GM18519 (cell line): Measurements from ENCODE around the gene BCAS3.

ENCODE experiments used
- ATAC-seq: cut with Tn5 transposase; IDR thresholded peaks from one replicate; pipeline ENCODE4 v1.9.1; 2021; ENCODE audit warnings: mild to moderate bottlenecking, moderate library complexity; ENCODE audit not compliant: unreplicated experiment, low FRiP score

The BCAS3 gene

DNA sequence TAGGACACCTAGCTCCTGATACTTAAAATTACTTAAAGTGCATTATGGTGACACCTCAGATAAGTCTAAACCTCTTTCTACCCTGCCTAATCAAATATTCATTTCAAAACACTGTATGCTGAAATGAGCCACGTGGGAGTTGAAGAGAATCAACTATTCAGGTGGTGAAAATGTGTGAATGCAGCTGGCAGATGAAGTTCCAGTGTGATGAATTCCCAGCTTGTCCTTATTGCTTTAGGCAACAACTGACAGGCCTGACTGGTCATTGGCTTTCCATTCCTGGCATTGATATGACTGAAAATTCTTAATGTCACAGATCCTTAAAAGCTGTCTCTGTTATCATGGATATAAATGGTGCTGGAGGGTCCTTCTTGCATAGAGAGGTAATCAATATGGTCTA lies 420.1 kb downstream of the BCAS3 start:
- no peak for ATAC-seq

GRCh38 chr17:61106354-61106753 lies 428.7 kb downstream of the BCAS3 start:
- no peak for ATAC-seq

- ATAC-seq = no peak
Observed at GRCh38 chr17:61116577-61116976, 438.9 kb downstream of the BCAS3 start.

GRCh38 chr17:61117983-61118382 lies 440.3 kb downstream of the BCAS3 start:
- ATAC-seq = no peak

GRCh38 chr17:61118871-61119270 lies 441.2 kb downstream of the BCAS3 start:
- ATAC-seq = no peak

- ATAC-seq = no peak
Observed at GRCh38 chr17:61122326-61122913, 444.8 kb downstream of the BCAS3 start.

DNA sequence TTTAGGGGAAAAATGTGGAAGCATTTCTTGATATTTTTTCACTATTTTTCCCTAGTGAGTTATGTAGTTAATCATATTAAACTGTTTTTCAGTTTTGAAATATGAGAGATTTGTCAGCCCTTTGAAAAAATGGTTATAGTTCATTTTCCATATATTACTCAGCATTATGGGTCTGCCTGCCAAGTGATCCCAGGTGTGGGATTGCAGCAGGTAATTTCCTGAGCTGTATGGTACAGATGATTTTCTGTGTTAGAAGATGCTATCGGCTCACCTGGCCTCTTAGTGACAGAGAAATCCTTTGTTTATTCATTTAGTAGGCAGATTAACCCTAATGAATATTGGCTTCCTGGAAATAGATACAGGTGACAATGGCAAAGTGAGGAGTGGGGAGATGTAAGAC lies 446.9 kb downstream of the BCAS3 start:
- ATAC-seq = no peak

GRCh38 chr17:61126473-61127249 lies 449.0 kb downstream of the BCAS3 start:
- ATAC-seq = no peak

GRCh38 chr17:61127960-61128359 lies 450.3 kb downstream of the BCAS3 start:
- no peak for ATAC-seq

DNA sequence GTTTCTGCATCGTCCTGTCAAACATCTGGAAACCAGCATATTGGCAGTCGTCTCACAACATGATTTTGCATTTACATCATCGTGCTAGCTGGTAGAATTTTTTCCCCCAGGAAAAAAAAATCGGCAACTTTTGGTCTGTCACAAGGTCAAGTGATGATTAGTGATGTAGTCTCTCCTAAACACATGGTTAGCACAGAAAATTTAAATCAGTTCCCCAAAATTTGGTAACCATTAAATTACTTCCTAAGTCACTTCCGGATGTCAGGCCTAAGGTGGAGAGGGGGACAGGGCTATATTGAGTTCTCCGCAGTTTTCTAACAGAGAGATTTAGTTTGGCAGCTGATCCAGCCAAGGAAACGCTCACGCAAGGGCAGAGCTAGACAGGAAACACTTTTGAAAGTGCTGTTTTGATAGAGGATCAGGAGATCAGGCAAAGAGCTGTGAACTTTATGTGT lies 451.0 kb downstream of the BCAS3 start:
- ATAC-seq = no peak

GRCh38 chr17:61129267-61130254 lies 451.9 kb downstream of the BCAS3 start:
- ATAC-seq = no peak

- no peak for ATAC-seq
Observed at GRCh38 chr17:61130330-61130729, 452.7 kb downstream of the BCAS3 start.

- ATAC-seq = no peak
Observed at GRCh38 chr17:61131585-61131984, 453.9 kb downstream of the BCAS3 start.

DNA sequence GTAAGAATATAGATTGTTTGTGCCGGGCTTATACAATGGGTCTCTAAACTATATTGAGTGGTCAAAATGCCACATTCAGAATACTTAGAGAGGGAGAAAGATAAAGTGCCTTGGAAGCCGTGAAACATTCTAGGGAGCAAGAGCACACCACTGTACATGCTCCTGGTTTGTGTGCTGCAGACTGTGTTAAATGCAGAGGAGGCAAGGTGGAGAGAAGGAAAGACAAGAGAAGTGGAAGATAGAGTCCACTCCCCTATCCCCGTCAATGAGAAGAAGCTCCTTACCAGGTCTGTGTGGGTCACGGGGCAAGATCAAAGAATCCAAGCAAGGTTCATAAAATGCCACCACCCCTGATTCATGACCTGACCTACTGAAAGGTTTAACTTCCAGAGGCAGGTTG lies 454.9 kb downstream of the BCAS3 start:
- ATAC-seq = no peak

GRCh38 chr17:61133853-61134252 lies 456.2 kb downstream of the BCAS3 start:
- no peak for ATAC-seq

- ATAC-seq = no peak
Observed at GRCh38 chr17:61134551-61135235, 457.0 kb downstream of the BCAS3 start.

GRCh38 chr17:61135782-61136181 lies 458.1 kb downstream of the BCAS3 start:
- no peak for ATAC-seq

DNA sequence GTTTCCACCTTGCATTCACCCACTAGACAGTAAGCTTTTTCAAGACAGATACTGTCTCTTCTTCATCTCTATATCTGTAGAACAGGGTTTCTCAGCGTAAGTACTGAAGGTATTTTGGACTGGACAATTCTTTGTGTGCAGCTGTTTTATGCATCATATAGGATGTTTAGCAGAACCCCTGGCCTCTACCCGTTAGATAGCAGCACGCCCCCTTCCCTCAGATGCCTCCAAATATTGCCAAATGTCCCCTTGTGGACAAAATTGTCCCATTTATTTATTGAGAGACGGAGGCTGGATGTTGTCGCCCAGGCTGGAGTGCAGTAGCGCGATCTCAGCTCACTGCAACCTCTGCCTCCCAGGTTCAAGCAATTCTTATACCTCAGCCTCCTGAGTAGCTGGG lies 458.6 kb downstream of the BCAS3 start:
- ATAC-seq = no peak

DNA sequence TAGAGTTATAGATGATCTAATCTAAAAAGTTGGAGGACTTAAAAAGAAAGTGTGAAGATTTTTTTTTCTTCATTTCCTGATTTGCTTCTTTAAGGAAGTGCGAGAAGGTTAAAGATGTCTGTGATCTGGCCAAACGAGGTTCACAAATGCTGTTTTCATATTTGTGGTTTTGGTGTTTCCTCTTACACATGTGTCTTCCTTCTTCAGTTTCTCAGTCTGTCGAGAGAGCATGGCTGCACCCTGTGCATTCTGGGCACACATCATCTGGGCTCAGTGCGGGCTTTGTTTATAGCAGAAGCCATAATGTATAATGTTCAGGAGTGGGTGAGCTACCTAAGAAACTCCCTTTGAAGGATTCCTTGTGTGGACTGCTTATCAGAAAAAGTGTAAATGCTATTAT lies 461.6 kb downstream of the BCAS3 start:
- ATAC-seq = peak; percentile 95

- no peak for ATAC-seq
Observed at GRCh38 chr17:61140081-61140786, 462.6 kb downstream of the BCAS3 start.
